Neural cell (in vitro differentiated cells): ENCODE data around the gene RAVER2.

Experiments used
- EP300 ChIP-seq: fragments of 450-650 bp; conservative IDR thresholded peaks from 2 replicates; pipeline ENCODE4 v1.6.1; 2014; ENCODE audit warnings: antibody characterized with exemption, mild to moderate bottlenecking, moderate library complexity; ENCODE audit not compliant: poor library complexity, severe bottlenecking
- EZH2 ChIP-seq: fragments of 200-600, 300-800 bp; shearing (Covaris generic), sonication (generic); IDR thresholded peaks from 2 replicates; pipeline ENCODE4 v1.6.1; 2014; ENCODE audit warnings: antibody characterized with exemption, low read length, borderline replicate concordance, mild to moderate bottlenecking; ENCODE audit not compliant: insufficient read depth, poor library complexity, severe bottlenecking
- MXI1 ChIP-seq: fragments of 450-650 bp; conservative IDR thresholded peaks from 2 replicates; pipeline ENCODE4 v1.6.1; 2014; ENCODE audit warnings: antibody characterized with exemption, mild to moderate bottlenecking; ENCODE audit not compliant: poor library complexity, severe bottlenecking
- POLR2AphosphoS5 ChIP-seq: IDR thresholded peaks from 2 replicates; pipeline ENCODE4 v1.6.1; 2012
- RAD21 ChIP-seq: fragments of 450-650 bp; conservative IDR thresholded peaks from 2 replicates; pipeline ENCODE4 v1.6.1; 2014; ENCODE audit warnings: antibody characterized with exemption, mild to moderate bottlenecking, moderate library complexity
- SMC3 ChIP-seq: fragments of 450-650 bp; conservative IDR thresholded peaks from 2 replicates; pipeline ENCODE4 v1.6.1; 2014; ENCODE audit warnings: antibody characterized with exemption, mild to moderate bottlenecking, moderate library complexity; ENCODE audit not compliant: poor library complexity
- TAF1 ChIP-seq: IDR thresholded peaks from 2 replicates; pipeline ENCODE4 v1.6.1; 2012; ENCODE audit warnings: low read depth
- TF ChIP-seq, protein P1 (sequence below): fragments of 450-650 bp; IDR thresholded peaks from 2 replicates; pipeline ENCODE4 v1.5.1; 2014; ENCODE audit warnings: antibody characterized with exemption, mild to moderate bottlenecking, moderate library complexity; ENCODE audit not compliant: poor library complexity, severe bottlenecking
- TF ChIP-seq, protein P2 (sequence below): IDR thresholded peaks from 2 replicates; pipeline ENCODE4 v1.6.1; 2012; ENCODE audit warnings: borderline replicate concordance

DNA sequence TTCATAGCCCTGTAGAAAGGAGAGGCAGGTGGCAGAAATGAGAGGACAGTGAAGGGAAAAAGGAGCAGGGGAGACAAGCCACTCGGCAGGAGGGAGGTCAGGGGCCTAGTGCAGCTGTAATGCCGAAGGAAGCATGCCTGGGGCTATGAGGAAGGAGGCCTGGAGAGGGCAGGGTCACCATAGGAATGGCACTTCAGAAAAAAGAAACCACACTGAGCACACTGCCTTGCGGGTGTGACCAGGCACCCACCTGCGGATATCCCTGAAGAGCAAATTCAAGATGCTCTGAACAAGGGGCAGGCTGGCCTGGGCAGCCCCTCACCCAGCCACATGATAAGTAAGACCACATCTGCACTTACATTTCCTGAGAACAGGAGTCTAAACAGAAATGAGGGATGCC, 116.7 kb downstream of the RAVER2 start:
- TF ChIP-seq POLR2AphosphoS5 (no peak), TAF1 (no peak), EP300 (no peak), EZH2 (no peak), RAD21 (no peak), MXI1 (no peak), SMC3 (no peak)
- TF ChIP-seq, protein P1, sequence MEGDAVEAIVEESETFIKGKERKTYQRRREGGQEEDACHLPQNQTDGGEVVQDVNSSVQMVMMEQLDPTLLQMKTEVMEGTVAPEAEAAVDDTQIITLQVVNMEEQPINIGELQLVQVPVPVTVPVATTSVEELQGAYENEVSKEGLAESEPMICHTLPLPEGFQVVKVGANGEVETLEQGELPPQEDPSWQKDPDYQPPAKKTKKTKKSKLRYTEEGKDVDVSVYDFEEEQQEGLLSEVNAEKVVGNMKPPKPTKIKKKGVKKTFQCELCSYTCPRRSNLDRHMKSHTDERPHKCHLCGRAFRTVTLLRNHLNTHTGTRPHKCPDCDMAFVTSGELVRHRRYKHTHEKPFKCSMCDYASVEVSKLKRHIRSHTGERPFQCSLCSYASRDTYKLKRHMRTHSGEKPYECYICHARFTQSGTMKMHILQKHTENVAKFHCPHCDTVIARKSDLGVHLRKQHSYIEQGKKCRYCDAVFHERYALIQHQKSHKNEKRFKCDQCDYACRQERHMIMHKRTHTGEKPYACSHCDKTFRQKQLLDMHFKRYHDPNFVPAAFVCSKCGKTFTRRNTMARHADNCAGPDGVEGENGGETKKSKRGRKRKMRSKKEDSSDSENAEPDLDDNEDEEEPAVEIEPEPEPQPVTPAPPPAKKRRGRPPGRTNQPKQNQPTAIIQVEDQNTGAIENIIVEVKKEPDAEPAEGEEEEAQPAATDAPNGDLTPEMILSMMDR = no peak
- TF ChIP-seq, protein P2, sequence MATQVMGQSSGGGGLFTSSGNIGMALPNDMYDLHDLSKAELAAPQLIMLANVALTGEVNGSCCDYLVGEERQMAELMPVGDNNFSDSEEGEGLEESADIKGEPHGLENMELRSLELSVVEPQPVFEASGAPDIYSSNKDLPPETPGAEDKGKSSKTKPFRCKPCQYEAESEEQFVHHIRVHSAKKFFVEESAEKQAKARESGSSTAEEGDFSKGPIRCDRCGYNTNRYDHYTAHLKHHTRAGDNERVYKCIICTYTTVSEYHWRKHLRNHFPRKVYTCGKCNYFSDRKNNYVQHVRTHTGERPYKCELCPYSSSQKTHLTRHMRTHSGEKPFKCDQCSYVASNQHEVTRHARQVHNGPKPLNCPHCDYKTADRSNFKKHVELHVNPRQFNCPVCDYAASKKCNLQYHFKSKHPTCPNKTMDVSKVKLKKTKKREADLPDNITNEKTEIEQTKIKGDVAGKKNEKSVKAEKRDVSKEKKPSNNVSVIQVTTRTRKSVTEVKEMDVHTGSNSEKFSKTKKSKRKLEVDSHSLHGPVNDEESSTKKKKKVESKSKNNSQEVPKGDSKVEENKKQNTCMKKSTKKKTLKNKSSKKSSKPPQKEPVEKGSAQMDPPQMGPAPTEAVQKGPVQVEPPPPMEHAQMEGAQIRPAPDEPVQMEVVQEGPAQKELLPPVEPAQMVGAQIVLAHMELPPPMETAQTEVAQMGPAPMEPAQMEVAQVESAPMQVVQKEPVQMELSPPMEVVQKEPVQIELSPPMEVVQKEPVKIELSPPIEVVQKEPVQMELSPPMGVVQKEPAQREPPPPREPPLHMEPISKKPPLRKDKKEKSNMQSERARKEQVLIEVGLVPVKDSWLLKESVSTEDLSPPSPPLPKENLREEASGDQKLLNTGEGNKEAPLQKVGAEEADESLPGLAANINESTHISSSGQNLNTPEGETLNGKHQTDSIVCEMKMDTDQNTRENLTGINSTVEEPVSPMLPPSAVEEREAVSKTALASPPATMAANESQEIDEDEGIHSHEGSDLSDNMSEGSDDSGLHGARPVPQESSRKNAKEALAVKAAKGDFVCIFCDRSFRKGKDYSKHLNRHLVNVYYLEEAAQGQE = no peak
